Measurements from ENCODE around the gene EDARADD.

- TF ChIP-seq, protein P1, sequence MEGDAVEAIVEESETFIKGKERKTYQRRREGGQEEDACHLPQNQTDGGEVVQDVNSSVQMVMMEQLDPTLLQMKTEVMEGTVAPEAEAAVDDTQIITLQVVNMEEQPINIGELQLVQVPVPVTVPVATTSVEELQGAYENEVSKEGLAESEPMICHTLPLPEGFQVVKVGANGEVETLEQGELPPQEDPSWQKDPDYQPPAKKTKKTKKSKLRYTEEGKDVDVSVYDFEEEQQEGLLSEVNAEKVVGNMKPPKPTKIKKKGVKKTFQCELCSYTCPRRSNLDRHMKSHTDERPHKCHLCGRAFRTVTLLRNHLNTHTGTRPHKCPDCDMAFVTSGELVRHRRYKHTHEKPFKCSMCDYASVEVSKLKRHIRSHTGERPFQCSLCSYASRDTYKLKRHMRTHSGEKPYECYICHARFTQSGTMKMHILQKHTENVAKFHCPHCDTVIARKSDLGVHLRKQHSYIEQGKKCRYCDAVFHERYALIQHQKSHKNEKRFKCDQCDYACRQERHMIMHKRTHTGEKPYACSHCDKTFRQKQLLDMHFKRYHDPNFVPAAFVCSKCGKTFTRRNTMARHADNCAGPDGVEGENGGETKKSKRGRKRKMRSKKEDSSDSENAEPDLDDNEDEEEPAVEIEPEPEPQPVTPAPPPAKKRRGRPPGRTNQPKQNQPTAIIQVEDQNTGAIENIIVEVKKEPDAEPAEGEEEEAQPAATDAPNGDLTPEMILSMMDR (IDR thresholded peaks at IDR 0.05 in 2 of 3, conservative IDR thresholded peaks at IDR 0.05 in 1 of 3; ENCODE audit: borderline replicate concordance in 1 of 3, insufficient read depth in 1 of 3, low read depth in 2 of 3, low read length in 2 of 3): no peak
- no peak for TF ChIP-seq EZH2phosphoT487 (IDR thresholded peaks at IDR 0.05; ENCODE audit: borderline replicate concordance)
- no peak for TF ChIP-seq EZH2 (IDR thresholded peaks at IDR 0.05)
- no peak for TF ChIP-seq REST (IDR thresholded peaks at IDR 0.05; ENCODE audit: low read depth)
- no peak for TF ChIP-seq RAD21 (IDR thresholded peaks at IDR 0.05; ENCODE audit: low read depth)
- no peak for TF ChIP-seq POLR2A (IDR thresholded peaks at IDR 0.05; ENCODE audit: borderline replicate concordance, extremely low read depth, insufficient read depth, insufficient read length)
- TF ChIP-seq, protein P2, sequence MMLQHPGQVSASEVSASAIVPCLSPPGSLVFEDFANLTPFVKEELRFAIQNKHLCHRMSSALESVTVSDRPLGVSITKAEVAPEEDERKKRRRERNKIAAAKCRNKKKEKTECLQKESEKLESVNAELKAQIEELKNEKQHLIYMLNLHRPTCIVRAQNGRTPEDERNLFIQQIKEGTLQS (IDR thresholded peaks at IDR 0.05): no peak
- peak; percentile 44; the same call in 1 of the 2 replicates for TF ChIP-seq POLR2AphosphoS5 (IDR thresholded peaks at IDR 0.05; ENCODE audit: low read depth, low read length)
- no peak for TF ChIP-seq ZFX (IDR thresholded peaks at IDR 0.05)
- no peak for TF ChIP-seq YY1 (IDR thresholded peaks at IDR 0.05; ENCODE audit: extremely low read depth, insufficient replicate concordance, low read depth, low read length)
- TF ChIP-seq SRF (IDR thresholded peaks at IDR 0.05; ENCODE audit: low read depth): no peak
- TF ChIP-seq, protein P3, sequence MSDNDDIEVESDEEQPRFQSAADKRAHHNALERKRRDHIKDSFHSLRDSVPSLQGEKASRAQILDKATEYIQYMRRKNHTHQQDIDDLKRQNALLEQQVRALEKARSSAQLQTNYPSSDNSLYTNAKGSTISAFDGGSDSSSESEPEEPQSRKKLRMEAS (IDR thresholded peaks at IDR 0.05): 0 out of 2 replicates have a peak, but pooled peaks have one; percentile 10
Observed at GRCh38 chr1:236502972-236503639, 109.0 kb downstream of the EDARADD start.

Measured in HCT116 (cell line).